ENCODE results near the gene MSLN.

Gene MSLN

DNA sequence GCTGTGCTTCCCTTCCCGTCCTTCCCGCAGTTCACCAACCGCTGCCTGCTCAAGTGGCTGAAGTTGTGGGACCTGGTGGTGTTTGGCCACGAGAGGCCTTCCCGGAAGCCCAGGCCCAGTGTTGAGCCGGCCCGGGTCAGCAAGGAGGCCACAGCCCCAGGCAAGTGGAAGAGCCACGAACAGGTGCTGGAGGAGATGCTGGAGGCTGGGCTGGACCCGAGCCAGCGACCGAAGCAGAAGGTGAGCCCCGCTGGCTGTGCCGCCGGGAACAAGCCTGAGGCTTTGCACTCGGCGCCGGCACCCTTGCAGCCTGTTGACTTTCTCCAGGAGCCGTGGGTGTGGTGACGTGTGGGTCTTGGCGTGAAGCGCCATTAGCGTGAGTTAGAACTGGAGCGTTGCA is 30.6 kb downstream of the MSLN start:
- no peak for DNase-seq (ENCODE audit: low read depth in 2 of 2)

- DNase-seq (ENCODE audit: low read depth in 2 of 2), result no peak
Observed at GRCh38 chr16:792221-792995, 31.9 kb downstream of the MSLN start.

- DNase-seq (ENCODE audit: low read depth in 2 of 2), result no peak
Observed at GRCh38 chr16:793414-793813, 32.9 kb downstream of the MSLN start.

DNA sequence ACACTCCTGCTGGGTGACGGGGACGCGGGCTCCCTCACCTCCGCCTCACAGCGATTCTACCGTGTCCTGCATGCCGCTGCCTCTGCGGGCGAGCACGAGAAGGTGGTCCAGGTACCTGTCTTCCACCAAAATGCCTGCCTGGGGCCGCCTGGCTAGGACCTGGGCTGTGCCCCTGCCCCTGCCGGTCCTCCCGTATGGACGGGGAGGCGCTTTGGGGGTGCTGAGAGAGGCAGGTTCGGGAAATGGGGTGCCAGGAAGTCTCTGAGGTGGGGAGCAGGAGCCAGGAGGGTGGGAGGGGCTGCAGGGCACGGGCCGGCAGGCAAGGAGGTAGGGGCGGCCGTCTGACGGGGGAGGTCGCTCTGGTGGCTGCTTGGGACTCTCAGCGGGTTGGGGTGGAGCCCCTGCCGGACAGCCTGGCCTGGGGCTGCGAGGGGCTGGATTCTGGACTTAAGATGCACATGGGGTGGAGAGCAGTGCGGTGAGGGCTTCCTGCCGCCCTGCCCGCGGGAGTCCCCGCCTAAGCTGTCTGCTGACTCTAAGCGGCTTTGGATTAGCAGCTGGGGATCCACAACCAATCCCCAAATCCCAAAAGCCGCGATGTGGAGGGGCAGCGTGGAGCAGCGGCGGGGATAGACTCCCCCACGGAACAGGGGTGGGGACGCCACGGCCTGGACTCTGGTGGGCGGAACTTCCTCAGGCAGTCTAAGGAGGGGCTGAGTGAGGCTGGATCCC is 33.7 kb downstream of the MSLN start:
- no peak for DNase-seq (ENCODE audit: low read depth in 2 of 2)

GRCh38 chr16:794853-795466 is 34.4 kb downstream of the MSLN start:
- DNase-seq (ENCODE audit: low read depth in 2 of 2), result no peak

GRCh38 chr16:795580-796229 is 35.2 kb downstream of the MSLN start:
- DNase-seq (ENCODE audit: low read depth in 2 of 2), result no peak

DNA sequence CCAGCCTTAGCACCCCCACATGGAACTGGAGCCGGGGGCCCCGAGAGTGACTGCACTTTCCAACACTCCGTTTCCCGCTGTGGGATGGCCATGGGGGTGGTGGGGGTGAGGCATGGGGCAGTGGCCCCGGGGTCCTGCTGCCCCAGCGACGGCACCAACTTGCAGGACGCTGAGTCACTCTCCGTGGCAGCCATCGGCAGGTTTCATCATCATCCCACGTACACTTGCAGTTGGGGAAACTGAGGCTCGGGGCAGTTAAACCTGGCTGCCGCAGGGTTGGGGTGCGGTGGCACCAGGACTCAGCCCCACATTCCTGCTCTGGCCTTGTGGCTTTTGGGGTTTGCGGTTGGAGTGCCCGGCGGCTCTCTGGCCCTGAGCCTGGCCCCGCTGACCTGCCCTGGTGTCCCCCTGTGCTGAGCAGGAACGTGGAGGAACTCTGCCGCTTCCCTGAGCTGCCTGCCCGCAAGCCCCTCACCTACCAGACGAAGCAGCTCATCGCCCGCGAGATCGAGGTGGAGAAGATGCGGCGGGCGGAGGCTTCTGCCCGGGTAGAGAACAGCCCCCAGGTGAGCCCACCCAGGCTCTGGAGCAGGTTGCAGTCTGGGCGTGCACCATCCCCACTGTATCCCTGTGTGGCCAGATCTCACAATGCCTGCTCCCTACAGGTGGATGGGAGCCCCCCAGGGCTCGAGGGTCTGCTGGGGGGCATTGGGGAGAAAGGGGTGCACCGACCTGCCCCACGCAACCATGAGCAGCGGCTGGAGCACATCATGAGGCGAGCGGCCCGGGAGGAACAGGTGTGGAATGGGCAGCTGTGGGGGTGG is 36.0 kb downstream of the MSLN start:
- no peak for DNase-seq (ENCODE audit: low read depth in 2 of 2)

GRCh38 chr16:797120-797420 is 36.5 kb downstream of the MSLN start:
- DNase-seq (ENCODE audit: low read depth in 2 of 2), result peak in 1 of 2 donors; percentile 27

- no peak for DNase-seq (ENCODE audit: low read depth in 2 of 2)
Observed at GRCh38 chr16:797686-798085, 37.2 kb downstream of the MSLN start.

DNA sequence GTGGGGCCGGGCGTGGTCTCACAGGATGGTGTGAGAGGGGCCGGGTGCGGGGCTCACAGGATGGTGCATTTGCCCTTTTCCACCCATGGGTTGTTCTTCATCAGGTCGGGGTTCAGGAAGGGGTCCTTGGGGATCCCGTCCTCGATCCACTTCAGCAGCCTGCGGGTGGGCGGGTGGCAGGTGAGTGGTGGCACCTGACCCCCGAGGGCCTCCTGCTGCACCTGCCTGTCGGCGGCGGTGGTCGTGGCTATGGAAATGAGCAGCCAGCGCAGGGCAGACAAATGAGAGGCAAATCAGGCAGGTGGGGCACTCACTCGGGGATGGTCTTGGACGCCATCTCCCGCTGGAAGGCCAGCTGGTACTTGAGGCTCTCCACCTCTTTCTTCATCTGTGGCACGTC is 38.1 kb downstream of the MSLN start:
- no peak for DNase-seq (ENCODE audit: low read depth in 2 of 2)

DNA sequence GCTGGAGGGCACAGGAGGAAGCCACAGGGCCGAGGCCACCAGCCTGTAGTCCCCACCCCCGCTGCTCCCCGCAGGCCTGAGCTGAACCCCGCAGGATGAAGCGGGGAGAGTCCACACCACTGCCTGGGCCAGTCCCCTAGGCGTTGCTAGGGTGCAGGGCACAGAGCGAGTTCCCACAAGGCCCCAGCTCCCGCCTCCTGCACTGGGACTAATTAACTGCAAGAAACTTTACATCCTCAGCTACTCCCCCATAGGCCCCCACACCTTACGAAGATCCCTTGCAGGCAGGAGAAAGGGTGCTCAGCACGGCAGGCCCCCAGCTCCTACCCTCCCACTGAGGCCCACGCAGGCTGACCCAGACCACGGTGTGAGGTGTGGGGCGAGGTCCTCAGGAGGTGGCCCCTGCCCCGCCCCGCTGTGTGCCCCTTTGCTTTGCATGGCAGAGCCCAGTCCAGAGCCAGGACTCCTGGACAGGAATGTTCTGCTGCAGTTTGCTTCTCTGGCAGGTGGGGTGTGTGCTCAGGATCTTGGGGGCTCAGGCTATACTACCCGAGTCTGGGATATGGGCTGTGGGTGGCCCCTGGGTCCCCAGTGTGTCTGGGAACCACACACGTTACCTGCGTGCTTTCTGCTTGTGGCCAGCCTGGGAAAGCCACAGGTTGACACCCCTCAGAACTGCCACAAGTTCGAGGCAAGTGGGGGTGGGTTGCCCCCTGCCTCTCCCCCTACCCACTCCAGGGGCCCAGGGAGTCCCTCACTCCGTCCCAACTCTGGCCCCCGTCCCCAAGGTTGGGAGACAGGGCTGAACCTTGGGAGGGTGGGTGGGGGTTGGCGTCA is 38.8 kb downstream of the MSLN start:
- DNase-seq (ENCODE audit: low read depth in 2 of 2), result no peak

GRCh38 chr16:799948-800833 is 39.7 kb downstream of the MSLN start, which contains the start of gene GNG13:
GNG13 (minus strand) TSS chr16:800734; CDS start chr16:799077, 1,657 bp downstream.
- DNase-seq (ENCODE audit: low read depth in 2 of 2), result no peak

GRCh38 chr16:800834-801511 is 40.4 kb downstream of the MSLN start:
- no peak for DNase-seq (ENCODE audit: low read depth in 2 of 2)

DNA sequence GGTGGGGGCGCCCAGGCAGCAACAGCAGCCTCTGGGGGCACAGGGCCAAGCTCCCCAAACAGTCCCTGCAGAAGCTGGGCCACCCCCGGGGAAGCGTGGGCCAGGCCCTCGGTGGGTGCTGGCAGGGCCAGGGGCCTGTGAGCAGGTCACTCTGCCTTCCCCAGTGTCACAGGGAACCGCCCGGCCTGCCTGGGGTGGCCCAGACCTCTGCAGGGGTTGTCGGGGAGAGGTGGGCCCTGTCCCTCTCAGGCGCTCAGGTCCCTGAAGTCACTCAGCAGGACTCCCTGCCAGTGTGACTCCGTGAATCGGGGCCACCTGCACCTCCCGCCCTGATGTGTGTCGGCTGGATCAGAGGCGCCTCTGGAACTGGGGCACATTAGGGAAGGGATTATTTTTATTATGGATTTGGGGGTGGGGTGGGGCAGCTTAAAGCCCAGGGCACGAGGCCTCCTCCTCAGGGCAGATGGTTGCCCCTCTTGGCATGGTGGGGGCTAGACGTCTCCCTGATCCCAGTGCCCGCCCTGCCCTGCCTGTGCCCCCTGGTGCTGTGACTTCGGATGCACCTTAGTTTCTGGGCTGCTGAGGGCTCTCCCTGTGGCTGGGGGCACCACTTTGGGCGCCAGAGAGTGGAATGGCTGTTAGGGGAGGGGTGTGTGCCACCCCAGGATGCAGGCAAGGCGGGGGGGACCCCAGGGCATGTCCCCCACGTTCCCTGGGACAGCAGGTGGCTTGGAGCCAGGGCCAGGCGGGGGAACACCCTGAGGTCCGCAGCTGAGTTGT is 41.2 kb downstream of the MSLN start:
- no peak for DNase-seq (ENCODE audit: low read depth in 2 of 2)

DNA sequence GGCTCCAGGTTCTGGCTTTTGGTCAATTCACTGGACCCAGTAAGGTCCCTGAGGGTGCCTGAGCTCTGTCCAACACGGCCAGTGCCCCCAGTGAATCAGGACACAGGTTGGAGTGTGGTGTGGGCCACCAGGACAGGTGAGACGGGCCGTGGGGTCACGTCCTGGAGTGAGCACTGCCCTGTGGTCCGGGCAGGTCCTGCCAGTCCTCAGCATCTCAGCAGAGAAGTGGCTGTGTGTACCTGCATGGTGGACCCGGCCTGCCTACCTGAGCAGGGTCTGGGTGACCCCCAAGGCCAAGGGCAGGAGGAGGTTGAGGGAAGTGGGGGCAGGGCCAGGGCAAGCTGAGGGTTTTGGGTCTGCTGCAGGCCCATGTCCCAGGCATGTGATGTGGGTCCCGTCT is 41.9 kb downstream of the MSLN start:
- DNase-seq (ENCODE audit: low read depth in 2 of 2), result no peak

GRCh38 chr16:802914-803753 is 42.6 kb downstream of the MSLN start:
- no peak for DNase-seq (ENCODE audit: low read depth in 2 of 2)

DNA sequence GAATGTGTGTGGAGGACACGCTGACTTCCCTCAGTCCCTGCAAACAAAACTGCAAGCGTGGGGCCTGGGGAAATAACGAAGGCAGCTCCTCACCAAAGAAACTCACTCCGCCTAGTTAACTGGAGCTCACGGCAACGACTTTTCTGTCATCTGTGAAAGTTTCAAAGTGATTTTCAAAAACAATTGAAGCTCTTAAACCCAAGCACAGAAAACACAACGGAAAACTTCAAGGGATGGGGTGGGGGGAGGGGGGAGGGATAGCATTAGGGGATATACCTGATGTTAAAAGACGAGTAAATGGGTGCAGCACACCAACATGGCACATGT is 43.2 kb downstream of the MSLN start:
- DNase-seq (ENCODE audit: low read depth in 2 of 2), result no peak

All from stimulated activated CD4-positive, alpha-beta T cell treated with anti-CD3 and anti-CD28 coated beads, Interleukin-15, amount 100 ng/mL, for 48 hours (primary cell).